Measurements from ENCODE around the gene BLMH. TPM values are rescaled to one million over a fixed set of nuclear protein-coding genes. Genes with fewer than 3 reads are reported as not detected.

Gene BLMH
- total and polyA plus RNA-seq, 5 donors, result 11.1 to 20.6 (median 16.8) TPM

DNA sequence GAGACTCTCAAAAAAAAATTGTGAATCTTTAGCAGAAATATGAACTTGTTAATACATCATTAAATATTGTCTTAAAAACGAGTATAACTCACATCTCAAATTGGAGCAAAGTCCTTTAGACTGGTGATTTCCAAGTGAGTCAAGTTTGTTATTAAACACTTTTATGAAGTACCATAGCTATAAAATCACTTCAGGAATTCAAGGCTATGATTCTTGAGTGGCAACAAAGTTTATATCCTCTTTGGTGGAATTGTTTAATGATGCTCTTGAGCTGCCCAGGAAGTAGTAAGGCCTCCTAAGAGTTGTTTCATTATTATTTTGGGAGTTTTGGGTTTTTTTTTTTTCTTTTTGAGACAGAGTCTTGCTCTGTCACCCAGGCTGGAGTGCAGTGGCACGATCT lies 16.7 kb upstream of the BLMH start:
- Histone ChIP-seq H3K27me3 (ENCODE audit: control insufficient read depth, insufficient read depth) (no peaks in the 10 kb centered on the region), H3K4me3 (ENCODE audit: low read length) (no peak overlapping the region), H3K27ac (ENCODE audit: low read length) (no peak overlapping the region), H3K4me1 (ENCODE audit: control insufficient read depth, insufficient read depth, low read length) (no peaks in the 10 kb centered on the region), H3K9me3 (ENCODE audit: control insufficient read depth, low read length) (no peaks in the 10 kb centered on the region)
- intact Hi-C loops (cut with DNase I), result no loop called here
- ATAC-seq, result no peak
- WGBS, result 84% methylated on average over 2 of the region's 2 CpGs
- DNase-seq, result no peak

DNA sequence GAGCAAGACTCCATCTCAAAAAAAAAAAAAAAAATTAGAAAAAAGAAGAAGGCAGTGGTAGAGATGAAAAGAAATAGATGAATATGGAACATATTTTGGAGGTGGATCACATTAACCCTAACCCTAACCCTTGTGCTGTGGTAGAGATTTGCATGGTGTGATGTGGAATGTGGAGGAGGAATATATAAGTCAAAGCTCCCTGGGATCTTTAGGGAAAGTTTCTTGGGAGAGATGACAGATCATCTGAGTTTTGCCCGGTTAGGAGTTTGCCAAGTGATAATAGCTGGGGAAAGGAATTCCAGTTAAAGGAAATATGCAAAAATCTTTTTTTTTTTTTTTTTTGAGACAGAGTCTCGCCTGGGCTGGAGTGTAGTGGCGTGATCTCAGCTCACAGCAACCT lies 13.0 kb upstream of the BLMH start:
- Histone ChIP-seq H3K27ac (ENCODE audit: low read length) (no peak overlapping the region), H3K4me3 (ENCODE audit: low read length) (no peak overlapping the region), H3K9me3 (ENCODE audit: control insufficient read depth, low read length) (no peaks in the 10 kb centered on the region), H3K27me3 (ENCODE audit: control insufficient read depth, insufficient read depth) (no peaks in the 10 kb centered on the region), H3K4me1 (ENCODE audit: control insufficient read depth, insufficient read depth, low read length) (no peaks in the 10 kb centered on the region)
- intact Hi-C loops (cut with DNase I), result no loop called here
- no peak for ATAC-seq
- DNase-seq, result no peak
- 62% methylated on average over 3 of the region's 3 CpGs for WGBS

DNA sequence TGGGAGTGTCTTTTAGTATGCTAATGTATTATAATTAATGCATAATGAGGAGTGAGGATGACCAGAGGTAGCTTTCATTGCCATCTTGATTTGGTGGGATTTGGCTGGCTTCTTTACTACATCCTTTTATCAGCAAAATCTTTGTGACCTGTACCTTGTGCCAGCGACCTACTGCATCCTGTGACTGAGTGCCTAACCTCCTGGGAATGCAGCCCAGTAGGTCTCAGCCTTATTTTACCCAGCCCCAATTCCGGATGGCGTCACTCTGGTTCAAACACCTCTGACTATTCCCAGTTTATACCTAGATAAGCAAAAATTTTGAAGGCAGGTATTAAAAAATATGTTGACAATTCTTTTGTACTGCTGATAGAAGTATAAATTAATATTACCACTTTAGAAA lies 10.5 kb upstream of the BLMH start:
- WGBS, result 72% methylated on average over 3 of the region's 3 CpGs
- Histone ChIP-seq H3K4me3 (ENCODE audit: low read length) (no peak overlapping the region), H3K4me1 (ENCODE audit: control insufficient read depth, insufficient read depth, low read length) (no peaks in the 10 kb centered on the region), H3K27me3 (ENCODE audit: control insufficient read depth, insufficient read depth) (no peaks in the 10 kb centered on the region), H3K27ac (ENCODE audit: low read length) (no peak overlapping the region), H3K9me3 (ENCODE audit: control insufficient read depth, low read length) (no peaks in the 10 kb centered on the region)
- intact Hi-C loops (cut with DNase I), result no loop called here
- ATAC-seq (no peak), DNase-seq (no peak)

DNA sequence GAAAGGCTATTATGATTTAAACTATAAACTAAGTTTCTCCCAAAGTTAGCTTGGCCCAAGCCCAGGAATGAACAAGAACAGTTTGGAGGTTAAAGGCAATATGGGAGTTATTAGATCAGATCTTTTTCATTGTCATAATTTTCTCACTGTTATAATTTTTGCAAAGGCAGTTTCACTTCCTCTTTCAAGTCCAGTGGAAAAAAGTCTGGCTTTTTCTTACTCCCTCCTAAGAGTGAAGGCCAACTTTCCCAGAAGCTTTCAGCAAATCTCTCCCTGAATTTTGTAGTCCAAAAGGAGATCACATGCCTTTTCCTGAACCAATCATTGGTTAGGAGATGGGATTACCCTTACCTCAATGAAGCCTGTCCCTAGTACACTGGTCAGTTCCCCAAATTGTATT lies 9.1 kb upstream of the BLMH start:
- Histone ChIP-seq H3K27me3 (ENCODE audit: control insufficient read depth, insufficient read depth) (no peaks in the 10 kb centered on the region), H3K4me3 (ENCODE audit: low read length) (no peak overlapping the region), H3K9me3 (ENCODE audit: control insufficient read depth, low read length) (no peaks in the 10 kb centered on the region), H3K4me1 (ENCODE audit: control insufficient read depth, insufficient read depth, low read length) (no peaks in the 10 kb centered on the region), H3K27ac (ENCODE audit: low read length) (no peak overlapping the region)
- no peak for ATAC-seq
- intact Hi-C loops (cut with DNase I), result no loop called here
- DNase-seq, result no peak

DNA sequence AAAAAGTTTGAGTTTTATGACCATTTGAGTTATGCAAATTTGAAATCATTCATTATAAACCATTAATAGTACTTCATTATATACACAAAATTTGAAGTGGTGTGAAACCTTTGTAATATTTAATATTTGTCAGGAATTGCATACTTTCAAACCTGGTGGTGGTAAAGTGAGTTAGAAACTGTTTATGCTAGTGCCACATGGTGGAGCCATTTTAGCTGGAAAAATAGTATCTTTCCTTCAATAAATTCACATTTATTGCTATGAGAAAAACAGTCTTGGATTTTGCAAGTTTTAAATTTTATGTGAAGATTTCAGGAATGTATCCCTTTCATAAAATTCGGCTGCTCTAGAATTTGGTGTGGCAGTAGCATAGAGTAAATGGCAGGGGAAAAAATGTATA lies 7.3 kb upstream of the BLMH start:
- DNase-seq, result no peak
- Histone ChIP-seq H3K27ac (ENCODE audit: low read length) (no peak overlapping the region), H3K4me3 (ENCODE audit: low read length) (no peak overlapping the region), H3K4me1 (ENCODE audit: control insufficient read depth, insufficient read depth, low read length) (no peaks in the 10 kb centered on the region), H3K27me3 (ENCODE audit: control insufficient read depth, insufficient read depth) (no peaks in the 10 kb centered on the region), H3K9me3 (ENCODE audit: control insufficient read depth, low read length) (no peaks in the 10 kb centered on the region)
- ATAC-seq, result no peak
- intact Hi-C loops (cut with DNase I), result no loop called here
- 66% methylated on average over 1 of the region's 1 CpG for WGBS

DNA sequence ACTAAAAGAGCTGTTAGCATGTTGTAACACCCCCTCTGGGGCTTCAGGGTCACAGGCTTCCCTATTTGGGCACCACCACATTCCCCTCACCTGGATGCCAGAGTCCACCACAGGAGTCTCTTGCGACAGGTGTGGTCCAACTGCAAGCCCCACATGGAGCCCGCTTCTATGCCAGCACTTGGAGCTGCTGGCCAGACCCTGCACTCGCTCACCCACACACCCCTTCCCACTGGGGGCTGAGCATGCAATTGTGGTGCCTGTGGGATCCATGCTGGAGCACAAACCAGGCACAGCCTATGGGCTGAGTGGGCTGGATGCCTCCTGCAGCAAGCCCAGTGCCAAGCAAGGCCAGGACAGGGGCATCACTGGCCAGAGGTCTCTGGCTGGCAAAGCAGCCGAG lies 6.0 kb upstream of the BLMH start:
- no peak overlapping the region for H3K4me3 ChIP-seq (ENCODE audit: low read length)
- DNase-seq (no peak), ATAC-seq (no peak)
- no peaks in the 10 kb centered on the region for H3K9me3 ChIP-seq (ENCODE audit: control insufficient read depth, low read length)
- no peaks in the 10 kb centered on the region for H3K27me3 ChIP-seq (ENCODE audit: control insufficient read depth, insufficient read depth)
- intact Hi-C loops (cut with DNase I), result no loop called here
- WGBS, result 92% methylated on average over 4 of the region's 4 CpGs
- H3K4me1 ChIP-seq (ENCODE audit: control insufficient read depth, insufficient read depth, low read length), result no peaks in the 10 kb centered on the region
- H3K27ac ChIP-seq (ENCODE audit: low read length), result no peak overlapping the region

DNA sequence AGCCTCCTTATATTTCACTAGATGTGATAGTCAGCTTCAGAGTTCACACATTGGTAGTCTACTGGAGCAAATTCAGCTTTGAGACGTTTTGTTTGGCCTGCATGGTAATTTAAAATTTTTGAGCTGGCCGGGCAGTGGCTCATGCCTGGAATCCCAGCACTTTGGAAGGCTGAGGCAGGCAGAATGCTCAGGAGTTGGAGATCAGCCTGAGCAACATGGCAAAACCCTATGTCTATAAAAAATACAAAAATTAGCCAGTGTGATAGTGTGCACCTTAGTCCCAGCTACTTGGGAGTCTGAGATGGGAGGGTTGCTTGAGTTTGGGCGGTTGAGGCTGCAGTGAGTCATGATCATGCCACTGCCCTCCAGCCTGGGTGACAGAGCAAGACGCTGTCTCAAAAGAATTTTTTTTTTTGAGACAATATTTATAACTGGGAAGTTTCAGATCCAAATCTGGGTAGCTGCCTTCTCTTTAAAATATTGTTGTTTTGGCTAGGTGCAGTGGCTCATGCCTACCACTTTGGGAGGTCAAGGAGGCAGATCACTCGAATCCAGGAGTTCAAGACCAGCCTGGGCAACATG lies 4.8 kb upstream of the BLMH start:
- ATAC-seq (no peak), DNase-seq (no peak)
- H3K4me3 ChIP-seq (ENCODE audit: low read length), result no peak overlapping the region
- intact Hi-C loops (cut with DNase I), result no loop called here
- no peaks in the 10 kb centered on the region for H3K27me3 ChIP-seq (ENCODE audit: control insufficient read depth, insufficient read depth)
- H3K27ac ChIP-seq (ENCODE audit: low read length), result no peak overlapping the region
- H3K9me3 ChIP-seq (ENCODE audit: control insufficient read depth, low read length), result no peaks in the 10 kb centered on the region
- H3K4me1 ChIP-seq (ENCODE audit: control insufficient read depth, insufficient read depth, low read length), result no peaks in the 10 kb centered on the region
- WGBS, result 69% methylated on average over 5 of the region's 5 CpGs

DNA sequence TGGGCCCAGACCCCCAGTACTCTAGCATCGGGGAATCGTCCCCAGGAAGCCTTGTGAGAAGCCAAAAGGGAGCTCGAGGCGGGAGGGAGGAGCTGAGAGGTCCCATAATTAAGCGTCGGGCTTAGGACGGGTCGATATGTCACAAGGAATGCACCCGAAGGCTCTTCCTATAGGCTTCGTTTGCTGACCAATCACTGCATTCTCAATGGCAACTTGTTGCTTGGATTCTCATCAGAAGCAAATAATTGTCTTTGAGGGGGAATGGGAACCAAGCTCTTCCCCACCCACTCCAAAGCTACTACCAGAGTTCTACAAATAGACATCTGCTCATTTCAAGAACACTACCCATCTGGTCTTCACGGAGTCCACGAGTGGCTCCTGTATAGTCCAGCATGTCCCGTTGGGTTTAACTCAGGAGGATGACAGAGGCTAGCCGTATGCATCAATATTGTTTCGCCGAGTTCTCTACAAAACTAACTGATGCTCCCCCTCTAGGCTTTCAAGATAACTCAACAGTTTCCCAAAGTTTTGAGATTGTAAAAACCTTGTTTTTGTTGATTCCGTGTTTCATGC lies 628 bp upstream of the BLMH start:
- H3K9me3 ChIP-seq (ENCODE audit: control insufficient read depth, low read length), result no peaks in the 10 kb centered on the region
- DNase-seq, result no peak
- peak overlapping the region; percentile 46 for H3K27ac ChIP-seq (ENCODE audit: low read length)
- H3K4me1 ChIP-seq (ENCODE audit: control insufficient read depth, insufficient read depth, low read length), result no peaks in the 10 kb centered on the region
- no peaks in the 10 kb centered on the region for H3K27me3 ChIP-seq (ENCODE audit: control insufficient read depth, insufficient read depth)
- intact Hi-C loops (cut with DNase I), result no loop called here
- 26% methylated on average over 17 of the region's 17 CpGs for WGBS
- peak overlapping the region; percentile 90 for H3K4me3 ChIP-seq (ENCODE audit: low read length)
- no peak for ATAC-seq

DNA sequence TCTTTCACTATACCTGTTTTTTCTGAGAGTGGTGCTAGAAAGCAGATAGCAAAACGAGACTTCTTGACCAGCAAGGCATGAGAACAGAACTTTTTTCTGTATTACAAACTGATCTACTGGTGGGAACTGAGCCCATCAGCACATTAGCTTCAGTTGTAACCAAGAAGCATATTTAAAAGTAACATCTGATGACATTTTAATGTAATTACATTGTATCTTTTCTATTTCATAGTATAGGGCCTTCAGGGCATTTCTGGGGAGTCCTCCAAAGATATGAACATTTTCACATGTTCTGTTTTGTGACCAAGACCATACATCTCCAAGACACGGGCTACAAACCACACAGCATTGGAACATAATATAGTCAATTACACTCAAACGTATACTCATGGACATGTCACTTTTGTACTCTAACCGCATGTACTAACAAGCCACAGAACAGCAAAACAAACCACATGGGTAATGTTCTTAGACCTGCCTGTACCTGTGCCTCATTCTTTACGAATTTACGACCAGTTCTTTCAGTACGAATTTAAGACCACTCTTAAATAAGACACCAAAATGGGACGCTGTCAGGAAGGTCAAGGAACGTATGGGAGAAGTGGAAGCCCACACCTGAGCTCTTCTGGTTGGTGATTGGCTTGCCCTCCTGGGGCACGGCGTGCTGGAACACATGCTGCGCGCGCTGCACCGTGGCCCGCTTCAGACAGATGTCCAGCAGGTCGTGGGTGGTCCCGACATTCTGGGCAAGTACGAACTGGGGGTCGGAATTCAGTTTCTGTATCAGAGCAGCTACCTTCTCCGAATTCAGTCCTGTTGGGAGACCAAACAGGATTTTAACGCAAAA lies 825 bp downstream of the BLMH start:
- 4% methylated on average over 22 of the region's 22 CpGs for WGBS
- H3K27ac ChIP-seq (ENCODE audit: low read length), result no peak overlapping the region

DNA sequence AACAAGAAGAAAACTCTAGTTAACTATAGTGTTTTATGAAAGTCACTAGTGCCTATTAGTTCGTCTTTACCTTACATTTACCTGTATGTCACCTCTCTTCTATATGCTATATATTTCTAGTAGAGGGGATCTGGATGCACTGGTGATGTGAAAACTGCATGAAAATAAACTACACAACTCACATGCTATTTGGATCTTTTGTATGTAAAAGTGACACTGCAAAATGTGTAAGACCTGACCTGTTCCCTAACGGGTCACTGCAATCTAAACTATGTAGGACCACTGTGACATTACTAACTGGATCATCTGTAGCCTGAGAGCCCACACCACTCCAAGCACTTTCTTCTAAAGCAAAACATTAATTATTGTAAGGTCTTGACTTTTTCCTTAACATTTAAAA lies 1.7 kb downstream of the BLMH start:
- H3K27me3 ChIP-seq (ENCODE audit: control insufficient read depth, insufficient read depth), result no peaks in the 10 kb centered on the region
- H3K27ac ChIP-seq (ENCODE audit: low read length), result no peak overlapping the region
- ATAC-seq (no peak), DNase-seq (no peak)
- 82% methylated on average over 2 of the region's 2 CpGs for WGBS
- no peak overlapping the region for H3K4me3 ChIP-seq (ENCODE audit: low read length)
- H3K4me1 ChIP-seq (ENCODE audit: control insufficient read depth, insufficient read depth, low read length), result no peaks in the 10 kb centered on the region
- no peaks in the 10 kb centered on the region for H3K9me3 ChIP-seq (ENCODE audit: control insufficient read depth, low read length)
- intact Hi-C loops (cut with DNase I), result no loop called here

More for the DNA sequence above, 825 bp downstream of the BLMH start:
- intact Hi-C loops (cut with DNase I), result no loop called here
- Histone ChIP-seq H3K4me1 (ENCODE audit: control insufficient read depth, insufficient read depth, low read length) (no peaks in the 10 kb centered on the region), H3K27me3 (ENCODE audit: control insufficient read depth, insufficient read depth) (no peaks in the 10 kb centered on the region), H3K9me3 (ENCODE audit: control insufficient read depth, low read length) (no peaks in the 10 kb centered on the region), H3K4me3 (ENCODE audit: low read length) (peak overlapping the region; percentile 90)
- ATAC-seq, result peak; percentile 61 to 65
- DNase-seq, result peak; percentile 33 to 79 (median 64)

DNA sequence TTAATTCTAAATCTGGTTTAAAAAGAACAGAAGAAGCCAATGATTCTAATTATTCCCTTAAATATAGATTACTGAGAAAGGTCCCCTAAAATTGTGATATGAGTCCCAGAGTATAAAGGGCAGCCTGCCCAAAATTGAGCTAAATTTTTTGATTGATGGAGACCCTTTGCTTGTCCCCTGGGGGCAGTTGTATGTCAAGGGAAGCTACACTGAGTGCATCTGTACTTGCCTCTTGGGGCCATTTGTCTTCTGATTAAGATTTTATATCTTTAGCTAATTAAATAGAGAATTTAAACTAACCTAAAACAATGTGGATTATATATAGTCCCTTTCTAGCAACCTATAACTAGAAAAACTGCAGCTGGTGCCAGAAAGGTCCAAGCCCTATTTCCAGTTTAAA lies 12.6 kb downstream of the BLMH start:
- DNase-seq, result no peak
- intact Hi-C loops (cut with DNase I), result loop anchor here in 2 of 4 donors (5.0 to 10.0 kb wide), 2 partner anchors 152 to 154 kb away; no protein-coding TSS in a partner anchor
- no peak overlapping the region for H3K27ac ChIP-seq (ENCODE audit: low read length)
- no peak overlapping the region for H3K4me3 ChIP-seq (ENCODE audit: low read length)
- H3K27me3 ChIP-seq (ENCODE audit: control insufficient read depth, insufficient read depth), result no peaks in the 10 kb centered on the region
- H3K4me1 ChIP-seq (ENCODE audit: control insufficient read depth, insufficient read depth, low read length), result no peaks in the 10 kb centered on the region
- H3K9me3 ChIP-seq (ENCODE audit: control insufficient read depth, low read length), result no peaks in the 10 kb centered on the region
- ATAC-seq, result no peak

Measured in right cardiac atrium (tissue), 5 donors.